ENCODE data around the gene CDH22.
A peak's percentile ranks its signal among the peaks of the same experiment; 100 is the strongest.

The CDH22 gene

DNA sequence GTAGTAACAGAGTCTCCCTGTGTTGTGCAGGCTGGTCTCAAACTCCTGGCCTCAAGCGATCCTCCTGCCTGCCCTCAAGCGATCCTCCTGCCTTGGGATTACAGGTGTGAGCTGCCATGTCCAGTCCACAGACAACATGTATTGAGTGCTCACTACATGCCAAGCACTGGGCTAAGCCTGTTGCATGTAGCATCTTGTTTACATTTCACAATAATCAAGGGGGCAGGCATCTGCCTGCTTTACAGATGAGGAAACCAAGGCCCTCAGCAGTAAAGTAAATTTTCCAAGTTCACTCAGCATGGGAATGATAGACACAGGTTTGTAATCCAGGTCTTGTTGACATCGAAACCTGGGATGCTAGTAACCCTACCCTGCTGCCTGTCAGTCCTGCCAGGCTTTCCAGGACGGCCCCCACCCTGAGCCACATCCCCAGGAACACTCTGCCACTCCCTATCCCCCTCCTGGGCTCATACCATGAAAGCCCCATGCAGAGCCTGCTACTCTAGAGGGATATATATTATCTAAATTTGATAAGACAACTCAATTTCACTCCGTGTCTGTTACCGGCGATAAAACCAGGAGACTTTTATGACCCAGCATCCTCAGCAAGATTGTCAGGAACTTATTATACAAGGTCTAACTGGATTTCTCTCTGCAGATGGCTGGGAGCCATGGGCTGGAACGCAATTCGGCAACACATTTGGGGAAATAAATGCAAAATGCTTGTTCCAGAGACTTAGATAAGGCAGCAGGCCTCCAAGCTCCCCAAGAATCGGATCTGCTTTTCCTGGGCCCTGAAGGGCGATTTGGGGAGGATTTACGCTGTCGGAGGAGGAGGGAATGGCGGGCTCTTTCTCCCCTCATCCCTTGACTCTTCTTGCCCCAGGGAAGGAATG, 159.7 kb downstream of the CDH22 start:
- TF ChIP-seq, protein P1, sequence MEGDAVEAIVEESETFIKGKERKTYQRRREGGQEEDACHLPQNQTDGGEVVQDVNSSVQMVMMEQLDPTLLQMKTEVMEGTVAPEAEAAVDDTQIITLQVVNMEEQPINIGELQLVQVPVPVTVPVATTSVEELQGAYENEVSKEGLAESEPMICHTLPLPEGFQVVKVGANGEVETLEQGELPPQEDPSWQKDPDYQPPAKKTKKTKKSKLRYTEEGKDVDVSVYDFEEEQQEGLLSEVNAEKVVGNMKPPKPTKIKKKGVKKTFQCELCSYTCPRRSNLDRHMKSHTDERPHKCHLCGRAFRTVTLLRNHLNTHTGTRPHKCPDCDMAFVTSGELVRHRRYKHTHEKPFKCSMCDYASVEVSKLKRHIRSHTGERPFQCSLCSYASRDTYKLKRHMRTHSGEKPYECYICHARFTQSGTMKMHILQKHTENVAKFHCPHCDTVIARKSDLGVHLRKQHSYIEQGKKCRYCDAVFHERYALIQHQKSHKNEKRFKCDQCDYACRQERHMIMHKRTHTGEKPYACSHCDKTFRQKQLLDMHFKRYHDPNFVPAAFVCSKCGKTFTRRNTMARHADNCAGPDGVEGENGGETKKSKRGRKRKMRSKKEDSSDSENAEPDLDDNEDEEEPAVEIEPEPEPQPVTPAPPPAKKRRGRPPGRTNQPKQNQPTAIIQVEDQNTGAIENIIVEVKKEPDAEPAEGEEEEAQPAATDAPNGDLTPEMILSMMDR (conservative IDR thresholded peaks at IDR 0.05; ENCODE audit: low read depth, low read length): no peak
- no peak overlapping the region for H3K4me3 ChIP-seq (ENCODE audit: low read length)
- no peak for DNase-seq (ENCODE audit: low read depth)

- no peak overlapping the region for H3K4me3 ChIP-seq (ENCODE audit: low read length)
- no peak for DNase-seq (ENCODE audit: low read depth)
- TF ChIP-seq, protein P1 (conservative IDR thresholded peaks at IDR 0.05; ENCODE audit: low read depth, low read length): no peak
These were observed 162.6 kb downstream of the CDH22 start for GRCh38 chr20:46145713-46146112.

DNA sequence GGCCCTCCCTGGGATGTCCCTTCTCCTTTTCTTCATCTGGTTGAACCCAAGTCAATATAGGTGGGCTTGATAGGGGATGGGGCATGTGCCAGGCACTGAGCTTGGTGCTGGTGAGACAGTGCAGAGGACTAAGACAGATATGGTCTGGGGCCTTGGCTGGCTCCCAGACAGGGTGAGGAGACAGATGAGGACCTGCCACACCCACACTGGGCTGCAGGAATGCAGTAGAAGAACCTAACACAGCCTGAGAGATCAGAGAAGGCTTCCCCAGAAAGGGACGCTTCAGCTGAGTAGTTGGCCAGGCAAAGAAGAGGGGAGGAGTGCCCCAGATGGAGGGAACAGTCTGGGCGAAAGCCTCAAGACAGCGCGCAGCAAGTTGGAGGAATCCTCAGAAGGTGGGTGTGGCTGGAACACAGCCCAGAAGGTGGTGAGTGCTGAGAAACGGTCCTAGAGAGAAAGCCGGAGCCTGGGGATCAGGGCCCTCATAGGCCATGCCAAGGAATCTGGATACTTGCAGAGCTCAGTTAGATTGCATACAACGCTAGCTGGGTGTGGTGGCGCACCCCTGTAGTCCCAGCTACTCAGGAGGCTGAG, 163.8 kb downstream of the CDH22 start:
- DNase-seq (ENCODE audit: low read depth): no peak
- no peak overlapping the region for H3K4me3 ChIP-seq (ENCODE audit: low read length)
- TF ChIP-seq, protein P1 (conservative IDR thresholded peaks at IDR 0.05; ENCODE audit: low read depth, low read length): no peak

- H3K4me3 ChIP-seq (ENCODE audit: low read length): no peak overlapping the region
- no peak for DNase-seq (ENCODE audit: low read depth)
- TF ChIP-seq, protein P1 (conservative IDR thresholded peaks at IDR 0.05; ENCODE audit: low read depth, low read length): no peak
These were observed 166.2 kb downstream of the CDH22 start for GRCh38 chr20:46142124-46142523.

DNA sequence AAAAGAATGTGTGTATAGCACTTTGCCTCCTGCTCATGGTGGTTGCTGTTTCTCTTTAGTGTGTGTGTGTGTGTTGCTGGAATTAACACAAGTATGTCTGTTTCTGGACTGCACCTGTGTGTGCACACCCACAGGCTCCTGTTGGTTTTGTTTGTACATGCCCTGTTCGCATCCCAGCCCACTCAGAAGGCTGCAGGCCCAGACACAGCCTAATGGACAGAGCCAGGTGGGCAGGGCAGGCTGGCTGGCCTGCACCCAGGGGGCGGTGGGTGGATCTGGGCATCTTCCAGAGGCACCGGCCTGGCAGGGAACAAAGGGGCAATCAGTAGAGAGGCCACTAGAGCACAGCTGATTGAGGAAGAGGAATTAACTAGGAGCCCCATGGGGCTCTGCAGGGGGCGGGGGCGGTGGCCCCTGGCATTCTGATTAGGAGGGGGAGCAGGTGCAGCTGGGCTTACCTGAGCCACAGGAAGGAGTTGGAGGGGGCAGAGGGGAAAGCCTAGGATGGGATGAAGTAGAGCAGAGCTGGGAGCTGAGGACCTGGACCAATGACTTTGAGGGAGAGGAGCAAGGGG, 168.3 kb downstream of the CDH22 start:
- no peak for DNase-seq (ENCODE audit: low read depth)
- no peak overlapping the region for H3K4me3 ChIP-seq (ENCODE audit: low read length)
- TF ChIP-seq, protein P1 (conservative IDR thresholded peaks at IDR 0.05; ENCODE audit: low read depth, low read length): no peak

- no peak overlapping the region for H3K4me3 ChIP-seq (ENCODE audit: low read length)
- TF ChIP-seq, protein P1 (conservative IDR thresholded peaks at IDR 0.05; ENCODE audit: low read depth, low read length): peak; percentile 3
- no peak for DNase-seq (ENCODE audit: low read depth)
These were observed 168.9 kb downstream of the CDH22 start for GRCh38 chr20:46139266-46139889.
